Activated naive CD4-positive, alpha-beta T cell treated with anti-CD3 and anti-CD28 coated beads, Interleukin-2, amount 50 U/mL, for 72 hours (primary cell): ENCODE measurements around the gene IVNS1ABP. TPM values are rescaled to one million over a fixed set of nuclear protein-coding genes. Genes with fewer than 3 reads are reported as not detected.
"Not testable (repeated sequence)": the region's sequence is repeated elsewhere in the genome, so short reads cannot be mapped to it uniquely, and the experiment has no call there.

Experiments used
- ATAC-seq, 2 donors: fragments of 150-1000 bp; cut with Tn5 transposase; 2 replicates each; pipeline ENCODE4 v1.10.0; 2021; ENCODE audit warnings: mild to moderate bottlenecking in 2 of 2, moderate library complexity in 2 of 2
- DNase-seq, 2 donors: peaks; one replicate each; pipeline ENCODE4 v3.0.0; 2021 to 2022; ENCODE audit warnings: low spot score in 2 of 2
- H3K27ac Mint-ChIP-seq, 2 donors: one replicate each; pipeline ENCODE4 v1.8.0; 2022; ENCODE audit warnings: mild to moderate bottlenecking in 2 of 2, mixed read lengths in 2 of 2
- H3K36me3 Mint-ChIP-seq, 2 donors: one replicate each; pipeline ENCODE4 v1.8.0; 2022; ENCODE audit warnings: mixed read lengths in 2 of 2
- H3K9me3 Mint-ChIP-seq, 2 donors: one replicate each; pipeline ENCODE4 v1.8.0; 2022; ENCODE audit warnings: mixed read lengths in 2 of 2
- total RNA-seq, 2 donors: library from RNA; stranded (reverse); gene quantifications; one replicate each; pipeline ENCODE4 v1.2.3, GENCODE V29; 2022

IVNS1ABP gene
- 100 to 1,000 TPM in 1 of 2 donors, 10 to 100 TPM in 1; 92.2 to 201 TPM for total RNA-seq

DNA sequence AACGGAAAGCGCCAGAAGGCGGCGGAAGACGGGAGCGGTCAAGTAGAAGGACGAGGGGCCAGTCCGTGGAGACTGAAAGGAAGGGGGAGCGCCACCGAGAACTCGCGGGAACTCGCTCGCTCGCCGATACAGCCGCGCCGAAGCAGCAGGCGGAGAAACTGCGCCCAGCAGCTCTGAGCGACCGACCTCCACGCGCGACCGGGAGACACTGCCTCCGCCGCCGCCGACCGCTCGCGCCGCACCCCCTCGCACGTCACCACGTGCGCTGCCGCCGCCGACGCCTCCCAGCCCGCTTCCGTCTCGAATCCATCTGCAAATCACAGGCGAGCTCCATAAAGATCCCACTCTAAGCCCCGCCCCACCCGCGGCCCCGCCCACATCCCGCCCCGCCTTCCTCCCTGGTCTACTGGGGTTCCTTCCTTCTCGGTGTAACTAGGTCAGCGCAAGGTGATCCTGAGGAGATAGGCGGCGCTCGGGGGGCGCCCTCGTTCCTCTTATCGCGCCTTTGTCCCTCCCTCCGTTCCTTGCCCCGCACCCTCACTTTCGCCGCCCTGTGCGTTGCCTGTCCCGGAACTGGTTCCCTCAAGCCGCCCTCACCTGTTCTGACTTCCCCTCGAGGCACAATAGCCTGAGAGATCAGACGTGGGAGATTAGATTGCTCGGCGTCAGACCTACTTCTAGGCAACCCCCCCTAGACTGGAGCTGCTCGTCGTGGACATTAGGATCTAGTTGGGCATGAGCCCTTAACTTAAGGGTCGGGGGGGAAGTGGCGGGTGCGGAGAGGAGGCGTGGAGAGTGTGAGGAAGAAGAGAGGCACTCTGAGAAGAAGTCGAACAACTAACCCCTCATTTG lies at the start of gene IVNS1ABP:
Gene IVNS1ABP, minus strand, starts transcription at position 210 of the 852 bp plus-strand sequence. CDS start 7,750 bp downstream, outside the sequence.
- peaks cover 0 to 4% of the 10 kb centered on the region in 2 donors for H3K9me3 Mint-ChIP-seq
- ATAC-seq (peak; percentile 75 to 82), DNase-seq (peak; percentile 86 to 95)
- peaks cover 43 to 57% of the 10 kb centered on the region in 2 donors for H3K36me3 Mint-ChIP-seq
- H3K27ac Mint-ChIP-seq, result peak within 1 kb of the TSS; percentile 94 to 98

DNA sequence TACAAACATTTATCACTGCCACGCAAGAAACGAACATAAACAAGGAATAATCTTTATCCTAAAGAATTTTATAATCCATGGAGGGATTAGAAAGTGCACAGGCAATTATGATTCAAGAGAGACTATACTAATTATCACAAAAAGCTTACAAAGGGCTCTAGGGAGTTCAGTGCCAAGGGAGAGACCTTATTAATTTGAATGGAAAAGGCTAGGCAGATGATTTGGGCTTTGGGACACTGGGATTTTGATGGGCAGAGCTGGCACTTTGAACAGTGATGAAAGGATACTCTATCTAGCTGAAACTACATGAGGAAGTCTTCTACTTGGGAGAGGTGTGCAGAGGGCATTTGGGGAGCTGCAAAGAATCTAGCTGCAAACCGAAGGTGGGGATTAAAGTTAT lies 48.9 kb upstream of the IVNS1ABP start:
- peaks cover 16 to 18% of the 10 kb centered on the region in 2 donors for H3K36me3 Mint-ChIP-seq
- DNase-seq, result no peak
- ATAC-seq, result no peak
- no peak overlapping the region for H3K27ac Mint-ChIP-seq
- H3K9me3 Mint-ChIP-seq, result peaks cover 17 to 26% of the 10 kb centered on the region in 2 donors

DNA sequence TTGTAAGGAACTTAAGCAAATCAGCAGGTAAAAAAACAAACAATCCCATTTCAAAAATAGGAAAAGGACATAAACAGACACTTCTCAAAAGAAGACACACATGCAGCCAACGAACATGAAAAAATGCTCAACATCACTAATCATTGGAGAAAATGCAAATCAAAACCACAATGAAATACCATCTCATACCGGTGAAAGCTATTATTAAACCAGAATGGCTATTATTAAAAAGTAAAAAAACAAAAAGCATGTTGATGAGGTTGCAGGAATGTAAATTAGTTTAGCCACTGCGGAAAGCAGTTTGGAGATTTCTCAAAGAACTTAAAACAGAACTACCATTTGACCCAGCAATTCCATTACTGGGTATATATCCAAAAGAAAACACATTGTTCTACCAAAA lies 47.5 kb upstream of the IVNS1ABP start:
- not testable (repeated sequence) for DNase-seq, H3K27ac Mint-ChIP-seq, ATAC-seq
- Mint-ChIP-seq H3K9me3 (peaks cover 22 to 26% of the 10 kb centered on the region in 2 donors), H3K36me3 (peaks cover 19 to 26% of the 10 kb centered on the region in 2 donors)

DNA sequence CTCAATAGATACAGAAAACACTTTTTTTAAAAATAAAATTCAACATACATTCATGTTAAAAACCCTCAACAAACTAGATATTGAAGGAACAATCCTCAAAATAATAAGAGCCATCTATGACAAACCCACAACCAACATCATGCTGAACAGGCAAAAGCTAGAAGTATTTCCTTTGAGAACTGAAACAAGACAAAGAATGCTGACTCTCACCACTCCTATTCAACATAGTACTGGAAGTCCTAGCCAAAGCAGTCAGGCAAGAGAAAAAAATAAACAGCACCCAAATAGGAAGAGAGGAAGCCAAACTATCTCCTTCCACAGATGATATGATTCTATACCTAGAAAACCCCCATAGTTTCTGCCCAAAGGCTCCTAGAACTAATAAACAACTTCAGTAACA lies 46.2 kb upstream of the IVNS1ABP start:
- no peak for DNase-seq
- Mint-ChIP-seq H3K27ac (no peak overlapping the region), H3K9me3 (peaks cover 22 to 26% of the 10 kb centered on the region in 2 donors), H3K36me3 (peaks cover 19 to 32% of the 10 kb centered on the region in 2 donors)
- ATAC-seq, result no peak

DNA sequence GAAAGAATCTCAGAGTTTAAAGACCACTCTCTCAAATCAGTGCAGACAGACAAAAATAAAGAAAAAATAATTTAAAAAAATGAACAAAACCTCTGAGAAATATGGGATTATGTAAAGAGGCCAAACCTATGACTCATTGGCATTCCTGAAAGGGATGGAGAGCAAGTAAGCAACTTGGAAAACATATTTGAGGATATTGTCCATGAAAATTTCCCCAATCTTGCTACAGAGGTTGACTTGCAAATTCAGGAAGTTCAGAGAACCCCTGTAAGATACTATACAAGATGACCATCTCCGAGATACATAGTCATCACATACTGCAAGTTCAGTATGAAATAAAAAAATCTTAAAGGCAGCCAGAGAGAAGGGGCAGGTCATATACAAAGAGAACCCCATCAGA lies 43.7 kb upstream of the IVNS1ABP start:
- H3K27ac Mint-ChIP-seq, result no peak overlapping the region
- peaks cover 19 to 32% of the 10 kb centered on the region in 2 donors for H3K36me3 Mint-ChIP-seq
- ATAC-seq, result no peak

DNA sequence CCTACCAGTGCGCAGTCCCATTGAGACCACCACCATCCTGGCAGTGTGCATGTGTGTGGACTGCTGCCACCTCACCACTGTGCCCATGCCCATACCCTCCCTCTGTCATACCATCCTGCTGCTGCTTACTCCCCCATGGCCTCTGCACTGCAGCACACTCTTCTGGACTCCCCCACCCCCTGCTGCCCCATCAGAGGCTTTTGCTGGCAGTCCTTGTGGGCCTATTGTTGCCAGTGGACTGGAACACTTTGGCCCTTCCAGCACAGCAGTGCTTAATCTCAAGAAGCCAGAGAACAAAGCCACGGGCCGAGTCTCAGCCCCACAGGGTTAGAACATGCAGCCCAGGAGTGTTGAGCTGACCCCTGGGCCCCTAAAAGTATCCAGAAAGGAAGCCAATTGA lies 41.9 kb upstream of the IVNS1ABP start:
- ATAC-seq, result no peak
- peaks cover 22 to 26% of the 10 kb centered on the region in 2 donors for H3K9me3 Mint-ChIP-seq
- DNase-seq, result no peak
- peak overlapping the region in 1 of 2 donors; percentile 7 for H3K27ac Mint-ChIP-seq
- peaks cover 19 to 32% of the 10 kb centered on the region in 2 donors for H3K36me3 Mint-ChIP-seq

More for the DNA sequence above, 43.7 kb upstream of the IVNS1ABP start:
- H3K9me3 Mint-ChIP-seq, result peaks cover 22 to 26% of the 10 kb centered on the region in 2 donors
- no peak for DNase-seq

DNA sequence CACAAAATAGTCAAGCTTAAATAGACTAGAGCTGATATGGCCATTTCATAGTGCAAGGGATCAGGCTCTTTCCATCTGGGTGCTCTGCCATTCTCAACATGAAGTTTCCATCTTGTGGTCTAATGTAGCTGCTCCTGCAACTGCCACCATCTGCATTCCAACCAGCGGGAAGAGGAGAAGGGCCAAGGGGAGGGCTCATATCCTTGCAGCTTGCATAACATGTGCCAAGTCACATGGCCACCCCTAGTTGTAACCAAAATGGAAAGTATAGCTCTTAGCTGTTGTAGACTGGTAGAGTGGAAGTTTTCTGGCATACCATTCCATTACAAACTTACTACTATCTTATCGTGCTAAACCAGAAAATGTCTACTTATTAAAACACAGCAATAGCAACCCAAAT lies 38.9 kb upstream of the IVNS1ABP start:
- no peak overlapping the region for H3K27ac Mint-ChIP-seq
- H3K9me3 Mint-ChIP-seq, result peaks cover 0 to 5% of the 10 kb centered on the region in 2 donors
- DNase-seq (no peak), ATAC-seq (no peak)
- peaks cover 3 to 14% of the 10 kb centered on the region in 2 donors for H3K36me3 Mint-ChIP-seq

DNA sequence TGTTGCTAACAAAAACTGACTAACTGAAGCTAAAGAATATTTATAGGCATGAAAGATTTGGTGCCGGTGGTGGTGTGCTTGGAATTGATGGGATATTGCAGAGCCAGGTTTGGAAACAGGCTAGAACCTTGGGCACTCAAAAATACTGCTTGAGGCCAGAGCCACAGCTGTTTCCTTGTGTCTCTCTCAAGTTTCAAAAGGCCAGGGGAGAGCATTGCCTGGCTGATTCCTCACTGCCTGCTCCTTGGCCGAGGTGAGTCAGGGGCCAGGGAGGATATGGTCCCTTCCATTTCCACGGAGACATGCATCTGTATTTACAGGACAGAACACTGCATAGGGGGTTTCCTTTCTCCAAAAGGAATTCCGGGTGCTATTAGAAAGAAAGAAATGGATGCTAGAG lies 36.1 kb upstream of the IVNS1ABP start:
- Mint-ChIP-seq H3K36me3 (no peaks in the 10 kb centered on the region), H3K9me3 (no peaks in the 10 kb centered on the region), H3K27ac (no peak overlapping the region)
- no peak for DNase-seq
- no peak for ATAC-seq

DNA sequence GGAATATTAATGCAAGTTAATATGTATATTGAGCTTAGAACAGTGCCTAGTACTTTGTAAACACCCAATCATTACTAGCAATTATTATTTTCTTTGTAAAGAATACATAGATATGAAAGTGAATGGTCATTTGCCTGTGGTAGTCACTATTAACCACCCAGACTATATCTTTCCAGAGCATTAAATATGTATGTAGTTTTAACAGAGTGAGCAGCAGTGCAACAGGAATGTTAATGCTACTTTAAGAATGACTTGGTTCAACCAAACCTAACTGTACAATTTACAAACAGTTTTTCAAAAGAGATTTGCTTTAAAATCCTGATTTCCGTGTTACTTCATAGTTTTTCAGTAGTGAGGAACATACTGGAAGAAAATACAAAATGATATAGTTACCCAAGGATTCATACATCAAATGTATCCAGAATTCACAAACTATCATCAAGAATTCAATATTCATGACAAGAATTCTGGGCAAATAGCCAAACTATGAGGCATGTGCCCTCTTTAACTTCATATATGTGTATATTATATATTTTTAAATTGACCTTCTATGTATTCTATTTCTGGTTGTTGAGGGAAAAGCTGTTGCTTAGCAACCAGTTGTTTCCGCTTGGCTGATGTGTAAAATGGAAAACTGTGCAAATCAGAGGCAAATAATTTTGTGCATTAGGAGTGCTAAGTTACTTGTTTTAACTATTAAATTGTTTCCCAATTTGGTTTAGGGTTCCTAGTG lies 34.9 kb upstream of the IVNS1ABP start:
- H3K27ac Mint-ChIP-seq, result no peak overlapping the region
- H3K36me3 Mint-ChIP-seq, result no peaks in the 10 kb centered on the region
- ATAC-seq (no peak), DNase-seq (no peak)
- H3K9me3 Mint-ChIP-seq, result no peaks in the 10 kb centered on the region

DNA sequence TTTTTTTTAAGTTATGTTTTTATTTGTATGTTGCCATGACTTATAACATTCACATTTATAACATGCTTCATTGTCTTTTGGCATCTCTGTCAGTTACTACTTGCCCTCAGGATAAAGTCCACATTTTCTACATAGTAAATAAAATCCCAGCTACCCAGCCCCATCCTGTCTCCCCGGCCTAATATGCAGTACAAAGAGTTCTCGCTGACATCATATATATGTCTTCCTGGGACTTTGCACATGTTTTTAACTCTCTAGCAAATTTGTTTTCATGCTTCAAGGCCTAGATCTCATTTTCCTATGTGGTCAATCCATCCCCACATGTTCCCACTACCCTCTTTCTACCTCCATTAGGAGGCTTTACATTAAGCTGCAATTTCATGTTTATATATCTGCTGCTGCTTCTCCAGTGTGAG lies 33.0 kb upstream of the IVNS1ABP start:
- Mint-ChIP-seq H3K27ac (no peak overlapping the region), H3K9me3 (peaks cover 0 to 4% of the 10 kb centered on the region in 2 donors), H3K36me3 (no peaks in the 10 kb centered on the region)
- DNase-seq (no peak), ATAC-seq (no peak)

DNA sequence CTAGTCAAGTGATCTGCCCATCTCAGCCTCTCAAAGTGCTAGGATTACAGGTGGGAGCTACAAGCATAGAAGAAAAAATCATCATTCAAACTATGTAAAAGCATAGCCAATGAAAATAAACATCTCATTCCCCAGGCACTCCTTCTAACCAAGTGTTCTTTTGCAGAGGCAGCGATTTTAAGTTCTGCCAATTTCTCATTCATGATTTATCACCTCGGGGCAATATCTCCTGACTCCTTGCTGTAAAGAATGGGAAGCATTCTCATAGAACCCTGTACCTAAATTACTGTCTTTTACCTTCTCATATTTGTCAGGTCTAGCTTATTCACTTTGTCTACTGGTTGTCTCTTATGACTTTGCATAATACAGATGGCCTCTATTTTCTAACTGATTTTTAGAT lies 32.5 kb upstream of the IVNS1ABP start:
- DNase-seq, result no peak
- ATAC-seq, result no peak
- Mint-ChIP-seq H3K9me3 (peaks cover 0 to 4% of the 10 kb centered on the region in 2 donors), H3K36me3 (no peaks in the 10 kb centered on the region), H3K27ac (no peak overlapping the region)

DNA sequence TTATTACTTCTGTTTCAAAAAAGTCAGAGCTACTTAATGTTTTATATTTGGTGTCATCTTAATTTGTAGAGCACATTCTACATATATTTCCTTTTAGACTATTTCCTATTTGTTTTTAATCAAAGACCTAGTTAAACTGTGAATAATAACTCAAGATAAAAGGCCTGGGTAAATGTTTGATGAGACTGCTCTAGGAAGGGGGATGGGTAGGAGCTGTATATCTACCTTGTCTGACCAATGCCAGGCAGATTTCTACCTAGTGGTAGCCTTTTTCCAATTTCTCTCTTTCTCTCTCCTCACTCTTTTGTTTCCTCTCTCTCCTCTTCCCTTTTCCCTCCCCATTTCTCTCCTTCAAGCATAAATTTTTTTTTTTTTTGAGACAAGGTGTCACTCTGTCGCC lies 31.9 kb upstream of the IVNS1ABP start:
- peaks cover 0 to 4% of the 10 kb centered on the region in 2 donors for H3K9me3 Mint-ChIP-seq
- no peak for DNase-seq
- ATAC-seq, result no peak
- no peak overlapping the region for H3K27ac Mint-ChIP-seq
- H3K36me3 Mint-ChIP-seq, result no peaks in the 10 kb centered on the region

DNA sequence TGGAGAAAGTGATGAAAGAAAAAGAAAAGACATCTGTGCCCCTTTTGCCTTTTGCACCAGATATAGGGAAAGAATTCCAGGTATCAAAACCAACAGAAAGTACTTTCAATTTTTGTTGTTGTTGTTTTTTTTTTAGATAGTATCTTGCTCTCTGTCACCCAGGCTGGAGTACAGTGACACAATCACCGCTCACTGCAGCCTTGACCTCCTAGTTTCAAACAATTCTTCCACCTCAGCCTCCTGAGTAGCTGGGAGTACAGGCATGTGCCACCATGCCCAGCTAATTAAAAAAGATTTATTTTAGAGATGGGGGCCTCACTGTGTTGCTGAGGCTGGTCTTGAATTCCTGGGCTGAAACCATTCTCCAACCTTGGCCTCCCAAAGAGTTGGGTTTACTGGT lies 31.3 kb upstream of the IVNS1ABP start:
- DNase-seq (no peak), ATAC-seq (no peak)
- Mint-ChIP-seq H3K9me3 (peaks cover 0 to 4% of the 10 kb centered on the region in 2 donors), H3K36me3 (no peaks in the 10 kb centered on the region), H3K27ac (no peak overlapping the region)

DNA sequence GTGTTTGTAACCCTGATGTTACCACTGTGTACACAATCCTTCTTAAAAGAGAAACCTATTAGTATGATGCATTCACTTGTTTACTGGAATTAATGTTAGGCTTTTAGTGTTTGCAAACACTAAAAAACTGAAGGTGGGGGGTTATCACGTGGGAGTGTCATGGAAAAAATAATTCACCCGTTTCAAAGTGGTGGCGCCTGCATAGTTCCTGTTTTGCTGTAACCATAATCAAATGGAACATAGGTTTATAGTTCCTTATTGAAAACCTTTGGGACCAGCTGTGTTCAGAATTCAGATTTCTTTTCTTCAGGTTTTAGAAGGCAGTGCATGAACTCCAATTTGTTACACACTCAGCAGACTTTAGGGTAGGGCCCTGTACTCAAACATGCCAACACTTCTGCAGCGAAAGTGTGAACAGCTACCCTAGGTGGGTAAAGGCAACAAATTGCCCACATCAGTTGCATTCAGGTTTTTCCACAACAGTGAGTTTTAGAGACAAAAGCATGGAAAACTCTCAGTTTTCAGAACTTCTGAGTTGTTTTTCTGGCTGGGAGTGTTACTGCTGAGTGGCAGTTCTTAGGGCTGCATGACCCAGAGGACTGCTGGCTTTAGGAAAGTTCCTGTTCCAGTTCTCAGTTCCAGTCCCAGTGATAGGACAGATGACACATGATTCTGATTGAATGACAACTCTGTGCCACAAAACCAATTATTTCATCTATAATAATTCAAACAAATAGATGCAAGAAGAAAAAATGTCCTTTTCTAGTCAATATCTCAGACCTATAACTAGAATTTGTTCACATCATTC lies 29.1 kb upstream of the IVNS1ABP start:
- Mint-ChIP-seq H3K36me3 (peaks cover 0 to 5% of the 10 kb centered on the region in 2 donors), H3K27ac (no peak overlapping the region), H3K9me3 (peaks cover 0 to 4% of the 10 kb centered on the region in 2 donors)
- DNase-seq (no peak), ATAC-seq (peak in 1 of 2 donors; percentile 34)

DNA sequence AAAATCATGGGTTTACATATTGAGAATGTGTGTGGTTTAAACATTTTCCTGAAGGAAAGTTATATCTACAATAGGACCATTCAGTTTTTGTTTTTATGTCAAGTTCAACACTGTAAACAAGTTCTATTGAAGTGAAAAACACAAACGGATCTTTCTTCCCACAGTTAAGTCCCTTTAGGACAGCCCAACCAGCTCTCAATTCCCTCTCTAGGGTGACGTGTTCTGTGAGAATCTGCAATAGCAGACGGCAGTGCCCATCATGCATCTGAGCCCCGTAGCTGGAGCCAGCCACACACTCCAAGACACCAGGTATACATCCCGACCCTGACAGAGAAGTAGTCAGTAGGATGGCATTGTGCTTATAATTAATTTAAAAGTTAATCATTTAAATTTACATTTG lies 26.3 kb upstream of the IVNS1ABP start:
- ATAC-seq (no peak), DNase-seq (no peak)
- Mint-ChIP-seq H3K27ac (no peak overlapping the region), H3K36me3 (peaks cover 0 to 5% of the 10 kb centered on the region in 2 donors), H3K9me3 (peaks cover 0 to 9% of the 10 kb centered on the region in 2 donors)

DNA sequence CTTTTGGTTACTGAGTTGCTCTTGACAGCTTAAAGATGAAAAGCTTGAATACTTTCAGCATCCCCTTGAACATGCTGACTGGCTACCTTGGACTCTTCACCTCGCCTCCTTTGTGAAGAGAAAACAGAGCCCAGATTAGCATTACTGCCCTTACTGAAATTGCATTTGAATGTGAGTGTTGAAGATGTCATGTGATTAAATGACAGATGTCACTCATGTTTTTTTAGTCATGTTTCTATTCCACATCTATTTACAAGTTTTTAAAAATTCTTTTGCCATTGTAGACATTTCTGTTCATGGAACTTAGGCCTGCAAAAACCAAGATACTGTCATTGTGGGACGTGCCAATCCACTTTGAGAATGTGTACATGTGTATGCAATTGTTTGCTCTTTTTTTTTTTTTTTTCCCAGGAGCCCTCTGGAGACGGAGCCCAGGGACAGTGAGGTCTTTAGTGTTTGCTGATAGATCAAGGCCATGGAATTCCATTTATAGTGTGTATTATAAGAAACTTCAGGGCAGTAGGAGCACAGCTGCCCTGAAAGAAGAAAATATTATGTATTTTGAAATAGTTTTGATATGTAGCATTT lies 25.7 kb upstream of the IVNS1ABP start:
- DNase-seq, result no peak
- Mint-ChIP-seq H3K9me3 (peaks cover 0 to 9% of the 10 kb centered on the region in 2 donors), H3K27ac (no peak overlapping the region), H3K36me3 (peaks cover 0 to 5% of the 10 kb centered on the region in 2 donors)
- ATAC-seq, result no peak
